ENCODE results near the gene RAB5B.
"Not testable (repeated sequence)": the region's sequence is repeated elsewhere in the genome, so short reads cannot be mapped to it uniquely, and the experiment has no call there.

- TF ChIP-seq CTCF, POLR2A (IDR thresholded peaks at IDR 0.05): not testable (repeated sequence)
These were observed 25.6 kb downstream of the RAB5B start for GRCh38 chr12:55999522-55999921.
